Liver (tissue), 3 donors: Measurements from ENCODE around the gene TOR3A.

Experiments used
- GABPA ChIP-seq, 2 donors: IDR thresholded peaks in 1 of 2; conservative IDR thresholded peaks in 1 of 2; 2 replicates each; pipeline ENCODE4 v1.6.1; 2016; ENCODE audit warnings: antibody characterized with exemption in 2 of 2, mild to moderate bottlenecking in 1 of 2, moderate library complexity in 1 of 2
- TAF1 ChIP-seq: conservative IDR thresholded peaks from 2 replicates; pipeline ENCODE4 v1.6.1; 2016; ENCODE audit warnings: antibody characterized with exemption, mild to moderate bottlenecking
- ZBTB33 ChIP-seq: IDR thresholded peaks from 2 replicates; pipeline ENCODE4 v1.6.1; 2016; ENCODE audit warnings: antibody characterized with exemption
- TF ChIP-seq, protein P1 (sequence below): fragments of 150-350 bp; IDR thresholded peaks from 2 replicates; pipeline ENCODE4 v1.5.1; 2017; ENCODE audit warnings: improper control_type of control experiment, low read depth, low read length; ENCODE audit not compliant: missing input control
- donor health status: healthy.
- donor health status: healthy.

- TF ChIP-seq, protein P1, sequence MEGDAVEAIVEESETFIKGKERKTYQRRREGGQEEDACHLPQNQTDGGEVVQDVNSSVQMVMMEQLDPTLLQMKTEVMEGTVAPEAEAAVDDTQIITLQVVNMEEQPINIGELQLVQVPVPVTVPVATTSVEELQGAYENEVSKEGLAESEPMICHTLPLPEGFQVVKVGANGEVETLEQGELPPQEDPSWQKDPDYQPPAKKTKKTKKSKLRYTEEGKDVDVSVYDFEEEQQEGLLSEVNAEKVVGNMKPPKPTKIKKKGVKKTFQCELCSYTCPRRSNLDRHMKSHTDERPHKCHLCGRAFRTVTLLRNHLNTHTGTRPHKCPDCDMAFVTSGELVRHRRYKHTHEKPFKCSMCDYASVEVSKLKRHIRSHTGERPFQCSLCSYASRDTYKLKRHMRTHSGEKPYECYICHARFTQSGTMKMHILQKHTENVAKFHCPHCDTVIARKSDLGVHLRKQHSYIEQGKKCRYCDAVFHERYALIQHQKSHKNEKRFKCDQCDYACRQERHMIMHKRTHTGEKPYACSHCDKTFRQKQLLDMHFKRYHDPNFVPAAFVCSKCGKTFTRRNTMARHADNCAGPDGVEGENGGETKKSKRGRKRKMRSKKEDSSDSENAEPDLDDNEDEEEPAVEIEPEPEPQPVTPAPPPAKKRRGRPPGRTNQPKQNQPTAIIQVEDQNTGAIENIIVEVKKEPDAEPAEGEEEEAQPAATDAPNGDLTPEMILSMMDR, result no peak
- TF ChIP-seq ZBTB33 (no peak), TAF1 (no peak), GABPA (IDR thresholded peaks at IDR 0.05 in 1 of 2, conservative IDR thresholded peaks at IDR 0.05 in 1 of 2) (no peak)
Measured at GRCh38 chr1:179066471-179066870, 15.4 kb upstream of the TOR3A start.
